HG02885 (cell line): ENCODE results near the gene KCNK6.
A peak's percentile ranks its signal among the peaks of the same experiment; 100 is the strongest.

Source experiments
- ATAC-seq: cut with Tn5 transposase; IDR thresholded peaks from one replicate; pipeline ENCODE4 v1.9.1; 2021; ENCODE audit warnings: mild to moderate bottlenecking; ENCODE audit not compliant: unreplicated experiment, poor library complexity

The KCNK6 gene

GRCh38 chr19:38294090-38294489 is 25.6 kb upstream of the KCNK6 start:
- ATAC-seq, result no peak

GRCh38 chr19:38298821-38299680 is 20.6 kb upstream of the KCNK6 start:
- ATAC-seq, result no peak

- ATAC-seq, result no peak
These were observed 15.9 kb upstream of the KCNK6 start, which contains the start of gene C19orf33 for GRCh38 chr19:38303517-38304351. Gene C19orf33 (plus strand): TSS chr19:38304251. CDS start chr19:38304262, 11 bp downstream.

- no peak for ATAC-seq
These were observed 15.2 kb upstream of the KCNK6 start for GRCh38 chr19:38304352-38304865.

GRCh38 chr19:38304866-38305429 is 14.7 kb upstream of the KCNK6 start:
- ATAC-seq, result no peak

- no peak for ATAC-seq
These were observed 13.4 kb upstream of the KCNK6 start for GRCh38 chr19:38306236-38306635.

GRCh38 chr19:38307076-38307475 is 12.6 kb upstream of the KCNK6 start:
- no peak for ATAC-seq

GRCh38 chr19:38307597-38307996 is 12.0 kb upstream of the KCNK6 start:
- ATAC-seq, result no peak

- ATAC-seq, result no peak
These were observed 11.5 kb upstream of the KCNK6 start for GRCh38 chr19:38308006-38308766.

GRCh38 chr19:38308926-38309614 is 10.6 kb upstream of the KCNK6 start:
- ATAC-seq, result no peak

GRCh38 chr19:38309615-38310278 is 9.9 kb upstream of the KCNK6 start:
- ATAC-seq, result no peak

- ATAC-seq, result no peak
These were observed 9.4 kb upstream of the KCNK6 start for GRCh38 chr19:38310279-38310670.

GRCh38 chr19:38310986-38311385 is 8.7 kb upstream of the KCNK6 start:
- no peak for ATAC-seq

GRCh38 chr19:38315657-38316476 is 3.8 kb upstream of the KCNK6 start, which contains the start of gene YIF1B:
Gene YIF1B (minus strand): TSS chr19:38315947. CDS start chr19:38315917, 30 bp downstream.
- ATAC-seq, result peak; percentile 88

- no peak for ATAC-seq
These were observed 3.1 kb upstream of the KCNK6 start for GRCh38 chr19:38316477-38317067.

- no peak for ATAC-seq
These were observed 2.5 kb upstream of the KCNK6 start for GRCh38 chr19:38317104-38317612.

- ATAC-seq, result no peak
These were observed 985 bp upstream of the KCNK6 start for GRCh38 chr19:38318660-38319059.
